IPS-11a (cell line): ENCODE results near the gene ZNF593OS.

Experiments
- H3K4me3 ChIP-seq: one replicate; pipeline ENCODE4 v1.5.1; 2013; ENCODE audit warnings: low read depth, low read length, control low read depth

ZNF593OS gene

GRCh38 chr1:26184883-26185282 is 13.3 kb upstream of the ZNF593OS start:
- no peak overlapping the region for H3K4me3 ChIP-seq

GRCh38 chr1:26184086-26184485 is 12.5 kb upstream of the ZNF593OS start:
- no peak overlapping the region for H3K4me3 ChIP-seq

DNA sequence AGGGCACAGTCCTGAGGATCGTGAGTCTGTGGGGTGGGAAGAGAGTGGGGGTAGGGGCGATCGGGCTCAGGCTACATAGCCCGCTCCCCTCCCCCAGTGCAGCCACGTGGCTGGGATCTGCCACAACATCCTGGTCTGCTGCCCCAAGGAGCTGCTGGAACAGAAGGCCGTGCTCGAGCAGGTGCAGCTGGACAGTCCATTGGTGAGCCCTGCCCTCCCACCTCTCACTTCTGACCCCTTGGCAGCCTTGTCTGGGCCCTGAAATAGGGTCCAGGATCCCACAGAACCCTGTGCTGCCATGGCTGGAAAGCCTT is 10.7 kb upstream of the ZNF593OS start:
- H3K4me3 ChIP-seq, result no peak overlapping the region

DNA sequence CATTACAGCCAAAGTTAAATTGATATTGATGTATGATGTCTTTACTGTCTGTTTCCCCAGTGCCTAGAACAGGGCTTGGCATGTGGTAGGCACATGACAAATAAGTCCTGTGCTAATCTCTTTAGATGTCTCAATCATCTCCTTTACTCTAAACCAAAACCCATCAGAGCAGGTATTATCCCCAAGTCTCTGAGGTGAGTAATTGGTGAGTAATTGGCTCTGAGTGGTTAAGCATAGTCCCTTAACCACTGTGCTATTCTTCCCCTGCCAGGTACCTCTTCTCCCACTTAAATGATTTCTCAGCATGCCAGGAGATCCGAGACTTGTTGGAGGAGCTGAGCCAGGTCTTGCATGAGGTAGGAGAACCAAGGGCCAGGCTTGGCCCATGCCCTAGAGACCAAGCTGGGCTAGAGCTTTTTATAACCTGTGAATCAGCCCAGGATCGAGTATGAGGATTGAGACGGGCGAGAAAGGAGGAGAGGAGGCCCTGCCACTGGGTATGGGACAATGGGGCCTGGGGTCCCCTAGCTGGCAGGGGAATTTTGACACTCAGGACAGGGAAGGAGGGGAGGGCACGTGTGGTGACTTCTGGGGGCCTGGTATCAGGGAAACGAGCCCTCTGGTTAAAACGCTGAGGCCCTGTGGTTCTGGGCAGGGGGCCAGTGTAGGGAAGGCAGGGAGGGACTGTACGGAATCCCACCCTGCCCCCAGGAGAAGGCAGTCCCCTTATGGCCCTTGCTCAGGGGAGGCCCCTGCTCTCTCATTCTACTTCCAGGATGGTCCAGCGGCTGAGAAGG is 10.2 kb upstream of the ZNF593OS start:
- H3K4me3 ChIP-seq, result no peak overlapping the region

- H3K4me3 ChIP-seq, result no peak overlapping the region
Observed at GRCh38 chr1:26180010-26180506, 8.4 kb upstream of the ZNF593OS start.

- H3K4me3 ChIP-seq, result peak within 1 kb of the TSS; percentile 27
Observed at GRCh38 chr1:26177182-26177684, 5.6 kb upstream of the ZNF593OS start, which contains the start of gene CNKSR1. CNKSR1 (plus strand) TSS chr1:26177491; CDS start chr1:26177548, 57 bp downstream.

DNA sequence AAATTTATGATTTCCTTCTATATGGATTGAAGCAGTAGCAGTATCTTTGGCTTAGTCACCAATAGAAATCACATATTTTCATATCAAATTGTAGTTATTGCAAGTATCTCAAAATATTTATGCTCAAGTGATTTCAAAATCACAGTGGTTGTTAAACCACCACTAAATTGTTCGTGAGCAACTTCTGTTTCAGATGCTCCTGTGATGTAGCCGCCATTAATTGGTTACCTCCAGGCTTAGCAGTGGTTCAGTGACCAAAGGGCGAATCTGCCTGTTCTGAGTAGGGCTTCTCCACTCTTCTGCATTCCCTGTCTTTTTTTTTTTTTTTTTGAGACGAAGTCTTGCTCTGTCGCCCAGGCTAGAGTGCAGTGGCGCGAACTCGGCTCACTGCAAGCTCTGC is 3.7 kb upstream of the ZNF593OS start:
- no peak overlapping the region for H3K4me3 ChIP-seq

DNA sequence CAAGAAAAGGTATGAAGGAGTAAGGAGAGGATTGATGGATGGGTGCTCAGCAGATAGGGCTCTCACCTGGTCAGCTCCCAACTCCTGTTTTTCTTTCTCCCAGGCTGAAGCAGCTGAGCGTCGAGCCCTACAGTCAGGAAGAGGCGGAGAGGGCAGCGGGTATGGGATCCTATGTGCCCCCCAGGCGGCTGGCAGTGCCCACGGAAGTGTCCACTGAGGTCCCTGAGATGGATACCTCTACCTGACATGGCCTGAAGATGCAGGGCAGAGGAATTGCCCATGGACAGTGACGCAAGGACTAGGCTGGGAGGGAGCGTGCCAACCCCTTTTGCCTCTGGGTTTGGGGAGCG is 1.2 kb downstream of the ZNF593OS start:
- peak overlapping the region; percentile 85 for H3K4me3 ChIP-seq

GRCh38 chr1:26169669-26170471 is 1.8 kb downstream of the ZNF593OS start, which contains the start of gene ZNF593:
ZNF593 (plus strand) TSS chr1:26169908; CDS start chr1:26169984, 76 bp downstream.
- H3K4me3 ChIP-seq, result peak within 1 kb of the TSS; percentile 85

GRCh38 chr1:26169198-26169554 is 2.5 kb downstream of the ZNF593OS start:
- H3K4me3 ChIP-seq, result no peak overlapping the region

GRCh38 chr1:26168410-26169197 is 3.0 kb downstream of the ZNF593OS start, which contains the start of gene C1orf232:
C1orf232 (minus strand) TSS chr1:26168963; CDS start chr1:26168499, 464 bp downstream.
- peak within 1 kb of the TSS; percentile 85 for H3K4me3 ChIP-seq

GRCh38 chr1:26166719-26167281 is 4.8 kb downstream of the ZNF593OS start:
- no peak overlapping the region for H3K4me3 ChIP-seq

- H3K4me3 ChIP-seq, result peak overlapping the region; percentile 39
Observed at GRCh38 chr1:26164861-26165842, 6.5 kb downstream of the ZNF593OS start.

- peak overlapping the region; percentile 39 for H3K4me3 ChIP-seq
Observed at GRCh38 chr1:26164036-26164860, 7.4 kb downstream of the ZNF593OS start.

DNA sequence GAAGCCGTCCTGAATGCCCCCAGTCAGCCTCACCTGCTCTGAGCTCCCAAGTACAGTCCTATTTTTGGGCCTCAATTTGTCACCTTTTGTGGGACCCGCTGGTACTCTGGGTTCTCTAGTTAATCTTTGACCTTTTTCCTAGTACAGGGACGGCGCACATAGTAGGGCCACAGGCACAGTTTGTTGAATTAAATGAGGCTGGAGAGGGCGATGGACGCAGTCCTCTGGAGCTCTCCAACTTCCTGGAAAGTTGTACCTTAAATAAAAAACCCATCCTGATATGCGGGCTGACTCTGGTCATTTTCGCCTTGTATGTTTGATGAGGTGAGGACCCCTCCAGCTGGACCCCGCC is 8.0 kb downstream of the ZNF593OS start:
- no peak overlapping the region for H3K4me3 ChIP-seq

DNA sequence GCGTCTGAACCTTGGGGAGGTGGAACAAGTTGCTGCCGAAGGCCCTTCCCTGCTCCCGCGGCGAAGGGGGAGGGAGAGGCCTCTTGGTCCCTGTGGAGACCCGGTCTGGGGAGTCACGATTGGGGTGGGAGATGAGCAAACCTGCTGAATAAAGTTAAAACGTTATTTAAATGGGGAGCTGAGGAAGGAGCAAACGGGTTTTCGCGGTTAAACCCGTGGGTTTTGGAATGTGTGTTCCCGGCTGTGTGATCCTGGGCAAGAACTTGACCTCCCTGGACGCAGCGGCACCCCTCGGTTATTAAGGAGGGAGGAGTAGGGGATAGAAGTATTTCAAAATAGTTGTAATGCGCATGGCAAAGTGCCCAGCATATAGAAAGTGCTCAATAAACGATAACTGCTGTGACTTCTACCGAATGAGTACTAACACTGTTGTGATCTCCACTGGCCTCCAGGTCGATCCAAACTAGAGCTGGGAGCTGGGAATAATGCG is 9.4 kb downstream of the ZNF593OS start:
- H3K4me3 ChIP-seq, result peak overlapping the region; percentile 27

GRCh38 chr1:26161415-26162219 is 10.0 kb downstream of the ZNF593OS start:
- peak overlapping the region; percentile 27 for H3K4me3 ChIP-seq
